Stimulated activated CD4-positive, alpha-beta T cell treated with anti-CD3 and anti-CD28 coated beads, Interleukin-12 subunit alpha, Interleukin-12 subunit beta, amount 100 ng/mL, for 48 hours (primary cell): ENCODE measurements around the gene ZFYVE19.
A peak's percentile ranks its signal among the peaks of the same experiment; 100 is the strongest.

Experiments
- DNase-seq, 3 donors: peaks; one replicate each; pipeline ENCODE4 v3.0.0-alpha.2; 2020; ENCODE audit warnings: low read depth in 2 of 3, low spot score in 1 of 3

ZFYVE19 gene

GRCh38 chr15:40812721-40813425 lies 6.0 kb downstream of the ZFYVE19 start:
- DNase-seq, result no peak

GRCh38 chr15:40815042-40815698 lies 8.3 kb downstream of the ZFYVE19 start:
- no peak for DNase-seq

GRCh38 chr15:40819048-40819447 lies 12.2 kb downstream of the ZFYVE19 start:
- no peak for DNase-seq

GRCh38 chr15:40821195-40821594 lies 14.3 kb downstream of the ZFYVE19 start:
- DNase-seq, result no peak

- DNase-seq, result no peak
Observed at GRCh38 chr15:40823572-40824343, 16.9 kb downstream of the ZFYVE19 start.

GRCh38 chr15:40825661-40826422 lies 19.0 kb downstream of the ZFYVE19 start:
- DNase-seq, result no peak

GRCh38 chr15:40826423-40827075 lies 19.7 kb downstream of the ZFYVE19 start:
- no peak for DNase-seq

- DNase-seq, result no peak
Observed at GRCh38 chr15:40828447-40829036, 21.7 kb downstream of the ZFYVE19 start, which contains the start of gene PPP1R14D. Gene PPP1R14D, minus strand, starts transcription at chr15:40828708. Its CDS starts 67 bp downstream, at chr15:40828641.

- no peak for DNase-seq
Observed at GRCh38 chr15:40829115-40829514, 22.2 kb downstream of the ZFYVE19 start.

- DNase-seq, result no peak
Observed at GRCh38 chr15:40830884-40831283, 24.0 kb downstream of the ZFYVE19 start.

GRCh38 chr15:40831861-40832260 lies 25.0 kb downstream of the ZFYVE19 start:
- DNase-seq, result no peak

GRCh38 chr15:40832903-40833302 lies 26.0 kb downstream of the ZFYVE19 start:
- no peak for DNase-seq

- DNase-seq, result no peak
Observed at GRCh38 chr15:40836020-40836419, 29.1 kb downstream of the ZFYVE19 start.

- DNase-seq, result no peak
Observed at GRCh38 chr15:40838756-40839155, 31.9 kb downstream of the ZFYVE19 start.

- DNase-seq, result no peak
Observed at GRCh38 chr15:40841741-40842140, 34.9 kb downstream of the ZFYVE19 start.

GRCh38 chr15:40843261-40843884 lies 36.5 kb downstream of the ZFYVE19 start:
- DNase-seq, result no peak

- DNase-seq, result peak; percentile 54 to 71 (median 57)
Observed at GRCh38 chr15:40843885-40844695, 37.2 kb downstream of the ZFYVE19 start, which contains the start of gene SPINT1. Gene SPINT1, plus strand, starts transcription at chr15:40844048. Its CDS starts 507 bp downstream, at chr15:40844555.

- peak in 2 of 3 donors; percentile 22 to 32 for DNase-seq
Observed at GRCh38 chr15:40844696-40845030, 37.8 kb downstream of the ZFYVE19 start.

GRCh38 chr15:40845036-40845435 lies 38.1 kb downstream of the ZFYVE19 start:
- DNase-seq, result no peak
